H1 (cell line): ENCODE data around the gene WDR64. TPM values are rescaled to one million over a fixed set of nuclear protein-coding genes. Genes with fewer than 3 reads are reported as not detected.

Source experiments
- ASH2L ChIP-seq: fragments of 200-600, 300-600 bp; sonication (generic); IDR thresholded peaks from one replicate; pipeline ENCODE4 v1.7.1; 2017; ENCODE audit warnings: low read length
- BACH1 ChIP-seq: IDR thresholded peaks from 2 replicates; pipeline ENCODE4 v1.6.1; 2012; ENCODE audit warnings: low read length, improper control_type of control experiment
- CEBPB ChIP-seq: IDR thresholded peaks from 2 replicates; pipeline ENCODE4 v1.6.1; 2012; ENCODE audit warnings: low read depth, low read length
- CTCF ChIP-seq, 3 experiments: IDR thresholded peaks; 1 replicate in 2 of 3; 2 replicates in 1 of 3; pipeline versions ENCODE4 v1.5.1 to v1.6.1; 2011; ENCODE audit warnings: low read length in 3 of 3, mild to moderate bottlenecking in 3 of 3, inconsistent platforms in 2 of 3, low read depth in 1 of 3, moderate library complexity in 1 of 3; ENCODE audit not compliant: insufficient read depth in 1 of 3; ENCODE audit errors: control extremely low read depth in 1 of 3
- GABPA ChIP-seq: IDR thresholded peaks from 2 replicates; pipeline ENCODE4 v1.6.1; 2011; ENCODE audit warnings: mild to moderate bottlenecking, low read length, moderate library complexity, borderline replicate concordance; ENCODE audit not compliant: insufficient read depth
- HDAC2 ChIP-seq, 2 experiments: fragments of 300-600 bp in 1 of 2; sonication (generic) in 1 of 2; IDR thresholded peaks; 2 replicates each; pipeline ENCODE4 v1.6.1; 2011 to 2012; ENCODE audit warnings: low read depth in 2 of 2, low read length in 2 of 2, mild to moderate bottlenecking in 2 of 2, moderate library complexity in 2 of 2, borderline replicate concordance in 1 of 2, inconsistent platforms in 1 of 2
- JUN ChIP-seq: IDR thresholded peaks from 2 replicates; pipeline ENCODE4 v1.6.1; 2011; ENCODE audit warnings: low read depth, mild to moderate bottlenecking, improper control_type of control experiment, low read length
- KDM4A ChIP-seq: IDR thresholded peaks from one replicate; pipeline ENCODE4 v1.7.1; 2012; ENCODE audit warnings: low read depth, mild to moderate bottlenecking, moderate library complexity, low read length, inconsistent platforms; ENCODE audit not compliant: severe bottlenecking
- KDM5A ChIP-seq: fragments of 200-600 bp; IDR thresholded peaks from 2 replicates; pipeline ENCODE4 v1.7.1; 2012; ENCODE audit warnings: mild to moderate bottlenecking, low read length, inconsistent platforms, mixed read lengths
- NANOG ChIP-seq: IDR thresholded peaks from 2 replicates; pipeline ENCODE4 v1.6.1; 2011; ENCODE audit warnings: low read length, low read depth, mild to moderate bottlenecking, inconsistent platforms; ENCODE audit not compliant: insufficient read depth, poor library complexity, severe bottlenecking
- POLR2A ChIP-seq, 2 experiments: IDR thresholded peaks; 1 replicate in 1 of 2; 2 replicates in 1 of 2; pipeline ENCODE4 v1.6.1; 2011; ENCODE audit warnings: low read depth in 2 of 2, low read length in 2 of 2, mild to moderate bottlenecking in 2 of 2; ENCODE audit errors: control extremely low read depth in 1 of 2
- POU5F1 ChIP-seq: IDR thresholded peaks from 2 replicates; pipeline ENCODE4 v1.6.1; 2011; ENCODE audit warnings: low read depth, mild to moderate bottlenecking, low read length, moderate library complexity
- RAD21 ChIP-seq, 2 experiments: IDR thresholded peaks in 1 of 2; conservative IDR thresholded peaks in 1 of 2; 2 replicates each; pipeline ENCODE4 v1.6.1; 2011; ENCODE audit warnings: low read depth in 2 of 2, low read length in 2 of 2, improper control_type of control experiment in 1 of 2, inconsistent platforms in 1 of 2, mild to moderate bottlenecking in 1 of 2, moderate library complexity in 1 of 2
- RXRA ChIP-seq: IDR thresholded peaks from 2 replicates; pipeline ENCODE4 v1.6.1; 2011; ENCODE audit warnings: low read depth, mild to moderate bottlenecking, low read length, moderate library complexity; ENCODE audit not compliant: insufficient read depth
- SAP30 ChIP-seq: fragments of 300-600 bp; sonication (generic); IDR thresholded peaks from 2 replicates; pipeline ENCODE4 v1.7.1; 2012; ENCODE audit warnings: low read length, moderate library complexity, mild to moderate bottlenecking, inconsistent platforms; ENCODE audit not compliant: insufficient read depth, insufficient replicate concordance
- SP1 ChIP-seq: IDR thresholded peaks from 2 replicates; pipeline ENCODE4 v1.6.1; 2011; ENCODE audit warnings: low read depth, low read length
- SRF ChIP-seq: IDR thresholded peaks from 2 replicates; pipeline ENCODE4 v1.6.1; 2011; ENCODE audit warnings: mild to moderate bottlenecking, low read depth, low read length, moderate library complexity
- TAF7 ChIP-seq: optimal IDR thresholded peaks from 2 replicates; pipeline ENCODE3; 2011; ENCODE audit warnings: low read depth, mild to moderate bottlenecking, inconsistent platforms, low read length, moderate library complexity, borderline replicate concordance
- TBP ChIP-seq: IDR thresholded peaks from 2 replicates; pipeline ENCODE4 v1.6.1; 2011; ENCODE audit warnings: low read depth, low read length, improper control_type of control experiment
- YY1 ChIP-seq: IDR thresholded peaks from 2 replicates; pipeline ENCODE4 v1.6.1; 2011; ENCODE audit warnings: low read depth, mild to moderate bottlenecking, low read length
- polyA plus RNA-seq, 7 experiments: library from polyadenylated mRNA; depleted of rRNA in 3 of 7; stranded (reverse) in 5 of 7; unstranded in 2 of 7; fragments of >200 nt in 5 of 7; fragments of 200-250 nt in 2 of 7; gene quantifications; 1 replicate in 5 of 7; 2 replicates in 1 of 7; 4 replicates in 1 of 7; pipeline versions ENCODE4 v1.2.1 to v1.2.3, GENCODE V29; 2011 to 2013; ENCODE audit warnings: missing spikeins in 2 of 7, mixed read lengths in 2 of 7
- total RNA-seq: library from RNA; stranded (reverse); fragmentation: NEBNext Ultra II Directional; extraction: Animal tissue kit (Norgen Biotek cat#: 25700); gene quantifications from 2 replicates; pipeline ENCODE4 v1.2.1, GENCODE V29; 2021

The WDR64 gene
- total and polyA plus RNA-seq, 2 of the 8 experiments (the other 6 are each of a cell fraction or from before 2014, with no cell fraction given): 0.02 TPM; not detected in 1

GRCh38 chr1:241847796-241848685 is 196.0 kb downstream of the WDR64 start, which contains the start of gene EXO1 (continued):
- peak; percentile 79 for TF ChIP-seq SRF
- peak; percentile 94 for TF ChIP-seq KDM4A
- peak; percentile 58; the same call in 1 of the 2 replicates for TF ChIP-seq GABPA
- peak in 1 of 2 experiments; percentile 24; a peak in 3 of 4 replicates for TF ChIP-seq RAD21 (IDR thresholded peaks at IDR 0.05 in 1 of 2, conservative IDR thresholded peaks at IDR 0.05 in 1 of 2; ENCODE audit: low read depth in 2 of 2, low read length in 2 of 2)
- TF ChIP-seq JUN: no peak
- TF ChIP-seq RXRA: no peak
- peak; percentile 43; the same call in 1 of the 2 replicates for TF ChIP-seq YY1
- TF ChIP-seq SAP30: peak; percentile 91
- peak in 2 of 3 experiments; percentile 14 to 25; a peak in 2 of 4 replicates for TF ChIP-seq CTCF (IDR thresholded peaks at IDR 0.05; ENCODE audit: control extremely low read depth in 1 of 3, insufficient read depth in 1 of 3, low read depth in 1 of 3, low read length in 3 of 3)
- TF ChIP-seq BACH1: no peak
- peak; percentile 76 for TF ChIP-seq TBP
- no peak for TF ChIP-seq POU5F1
- TF ChIP-seq POLR2A (IDR thresholded peaks at IDR 0.05; ENCODE audit: control extremely low read depth in 1 of 2, low read depth in 2 of 2, low read length in 2 of 2): peak; percentile 51 to 82
- TF ChIP-seq SP1: peak; percentile 51; the same call in 1 of the 2 replicates
- TF ChIP-seq NANOG: no peak
- peak; percentile 99 for TF ChIP-seq ASH2L
- TF ChIP-seq KDM5A: peak; percentile 53; the same call in 1 of the 2 replicates
- peak; percentile 72 for TF ChIP-seq TAF7
- peak; percentile 57 for TF ChIP-seq CEBPB
- 0 out of 4 replicates have a peak, but pooled peaks of 1 of the 2 experiments have one; percentile 75 for TF ChIP-seq HDAC2 (IDR thresholded peaks at IDR 0.05; ENCODE audit: borderline replicate concordance in 1 of 2, low read depth in 2 of 2, low read length in 2 of 2)
